Endothelial cell of umbilical vein (primary cell): Measurements from ENCODE around the gene TRAPPC3. TPM values are rescaled to one million over a fixed set of nuclear protein-coding genes. Genes with fewer than 3 reads are reported as not detected.

Experiments used
- BruUV-seq: library from RNA; stranded (reverse); fragments of 400-500 nt; replicated peaks from 2 replicates; lab custom pipeline; 2021; lab: Mats Ljungman, UMichigan
- CTCF ChIA-PET: fragments of 300-600, 350-600 bp; sonication (Branson Sonifier 250); formaldehyde crosslinking; loops from one replicate; lab custom pipeline; 2021; ENCODE audit warnings: antibody characterized with exemption, inconsistent platforms; lab: Charles Lee
- POLR2A ChIA-PET: fragments of 300-600, 350-600 bp; sonication (Branson Sonifier 250); formaldehyde crosslinking; loops from one replicate; lab custom pipeline; 2021; ENCODE audit warnings: antibody characterized with exemption, inconsistent platforms; lab: Charles Lee
- DNase-seq: peaks from one replicate; pipeline ENCODE4 v3.0.0-alpha.2; 2011; ENCODE audit warnings: low read depth, low spot score
- FAIRE-seq: peaks from 2 replicates; lab custom pipeline; 2011; peaks lifted over from hg19 to GRCh38; lab: Jason Lieb, UNC
- H2AFZ ChIP-seq: 2 replicates; pipeline ENCODE4 v1.6.0; 2012; ENCODE audit warnings: low read depth, low read length, control low read depth, inconsistent platforms
- H3K27ac ChIP-seq: 2 replicates; pipeline ENCODE4 v1.5.1; 2011; ENCODE audit warnings: low read depth, mild to moderate bottlenecking, control low read depth, low read length, moderate library complexity; ENCODE audit not compliant: insufficient read depth
- H3K27me3 ChIP-seq, 2 experiments: 2 replicates each; pipeline versions ENCODE4 v1.6.0 to v1.6.1; 2011; ENCODE audit warnings: low read length in 2 of 2, mixed read lengths in 1 of 2; ENCODE audit not compliant: control insufficient read depth in 2 of 2, insufficient read depth in 2 of 2
- H3K36me3 ChIP-seq, 2 experiments: 2 replicates in 1 of 2; 3 replicates in 1 of 2; pipeline ENCODE4 v1.5.1; 2011; ENCODE audit warnings: low read length in 2 of 2, mild to moderate bottlenecking in 1 of 2, moderate library complexity in 1 of 2; ENCODE audit not compliant: control insufficient read depth in 2 of 2, insufficient read depth in 2 of 2; ENCODE audit errors: extremely low read depth in 1 of 2
- H3K4me1 ChIP-seq: 3 replicates; pipeline ENCODE4 v1.5.1; 2011; ENCODE audit warnings: mild to moderate bottlenecking, low read length; ENCODE audit not compliant: control insufficient read depth, insufficient read depth; ENCODE audit errors: extremely low read depth
- H3K4me2 ChIP-seq: 2 replicates; pipeline ENCODE4 v1.6.1; 2011; ENCODE audit warnings: low read length, control low read depth, mixed read lengths; ENCODE audit not compliant: insufficient read depth
- H3K4me3 ChIP-seq, 3 experiments: fragments of 200-600 bp in 1 of 3; sonication (generic), shearing (Covaris generic) in 1 of 3; replicated peaks in 1 of 3; 2 replicates each; pipeline ENCODE4 v1.5.1; 2011 to 2016; ENCODE audit warnings: control low read depth in 3 of 3, low read length in 3 of 3, mild to moderate bottlenecking in 2 of 3, inconsistent platforms in 1 of 3, low read depth in 1 of 3, moderate library complexity in 1 of 3; ENCODE audit not compliant: insufficient read depth in 1 of 3
- H3K79me2 ChIP-seq: 2 replicates; pipeline ENCODE4 v1.6.0; 2012; ENCODE audit warnings: low read length, inconsistent platforms; ENCODE audit not compliant: control insufficient read depth, insufficient read depth
- H3K9ac ChIP-seq: replicated peaks from 2 replicates; pipeline ENCODE3; 2011; ENCODE audit warnings: low read length, control low read depth; ENCODE audit not compliant: insufficient read depth; ENCODE audit errors: extremely low read depth
- H3K9me1 ChIP-seq: replicated peaks from 3 replicates; pipeline ENCODE4 v1.6.0; 2011; ENCODE audit warnings: mild to moderate bottlenecking, low read length; ENCODE audit not compliant: control insufficient read depth, insufficient read depth; ENCODE audit errors: extremely low read depth
- H3K9me3 ChIP-seq: replicated peaks from 2 replicates; pipeline ENCODE4 v1.5.1; 2012; ENCODE audit warnings: low read length, inconsistent platforms; ENCODE audit not compliant: control insufficient read depth, insufficient read depth
- H4K20me1 ChIP-seq: replicated peaks from 2 replicates; pipeline ENCODE3; 2011; ENCODE audit warnings: mild to moderate bottlenecking, low read length; ENCODE audit not compliant: control insufficient read depth, insufficient read depth; ENCODE audit errors: extremely low read depth
- CTCF ChIP-seq, 2 donors: IDR thresholded peaks; 1 replicate in 1 of 2; 2 replicates in 1 of 2; pipeline ENCODE4 v1.5.1; 2011; ENCODE audit warnings: low read length in 2 of 2, mild to moderate bottlenecking in 2 of 2, moderate library complexity in 2 of 2, control low read depth in 1 of 2, inconsistent platforms in 1 of 2, low read depth in 1 of 2; ENCODE audit not compliant: insufficient read depth in 1 of 2; ENCODE audit errors: extremely low read depth in 1 of 2
- EZH2 ChIP-seq: IDR thresholded peaks from 2 replicates; pipeline ENCODE4 v1.6.1; 2012; ENCODE audit warnings: borderline replicate concordance, low read depth, mild to moderate bottlenecking, moderate library complexity, low read length, inconsistent platforms; ENCODE audit not compliant: severe bottlenecking
- FOS ChIP-seq: IDR thresholded peaks from 2 replicates; pipeline ENCODE4 v1.6.1; 2011; ENCODE audit warnings: mild to moderate bottlenecking, low read length, moderate library complexity, borderline replicate concordance; ENCODE audit not compliant: insufficient read depth
- GATA2 ChIP-seq: IDR thresholded peaks from 2 replicates; pipeline ENCODE4 v1.7.0; 2011; ENCODE audit warnings: low read depth, mild to moderate bottlenecking, moderate library complexity, mixed read lengths, low read length; ENCODE audit not compliant: insufficient read length, insufficient read depth
- JUN ChIP-seq: IDR thresholded peaks from 2 replicates; pipeline ENCODE4 v1.6.1; 2011; ENCODE audit warnings: borderline replicate concordance, low read depth; ENCODE audit not compliant: insufficient read length, insufficient read depth
- MAX ChIP-seq: IDR thresholded peaks from 2 replicates; pipeline ENCODE4 v1.6.1; 2011; ENCODE audit not compliant: insufficient read depth, insufficient read length
- MYC ChIP-seq: IDR thresholded peaks from one replicate; pipeline ENCODE4 v1.6.1; 2011; ENCODE audit warnings: mild to moderate bottlenecking, low read depth, low read length
- POLR2A ChIP-seq: IDR thresholded peaks from 2 replicates; pipeline ENCODE4 v1.6.1; 2012; ENCODE audit warnings: low read depth, mild to moderate bottlenecking, control low read depth, low read length
- POLR2AphosphoS5 ChIP-seq: IDR thresholded peaks from 2 replicates; pipeline ENCODE4 v1.6.1; 2012; ENCODE audit warnings: low read depth, mild to moderate bottlenecking, control low read depth, low read length, moderate library complexity; ENCODE audit not compliant: insufficient read depth
- dilution Hi-C: fragments of 300-500 bp; cut with MboI; formaldehyde crosslinking; loops from one replicate; pipeline ENCODE4 v1.15.0; 2019; ENCODE audit warnings: low sequenced_read_pairs; ENCODE audit not compliant: extremely low pct_ligation_motif_present
- intact Hi-C: fragments of 100-400 bp; cut with micrococcal nuclease; formaldehyde crosslinking; loops from one replicate; pipeline ENCODE4 v1.10.0; 2022
- polyA plus RNA-seq, 4 experiments: library from polyadenylated mRNA; depleted of rRNA in 3 of 4; stranded (reverse) in 3 of 4; unstranded in 1 of 4; fragments of >200 nt; gene quantifications; 2 replicates each; pipeline versions ENCODE4 v1.2.1 to v1.2.3, GENCODE V29; 2011 to 2012; ENCODE audit warnings: missing spikeins in 1 of 4
- total RNA-seq: library from RNA; stranded (reverse); gene quantifications from 2 replicates; pipeline ENCODE4 v1.2.3, GENCODE V29; 2021

Gene TRAPPC3
- total and polyA plus RNA-seq, 2 donors (not counting 3 experiments of a cell fraction or from before 2014, with no cell fraction given): 93.4 to 125 TPM

- no peaks in the 10 kb centered on the region for H3K9me3 ChIP-seq
- ChIA-PET CTCF (interaction anchor here (1.0 to 13.8 kb wide), 3 partner anchors 36 to 187 kb away, joined by 4 to 233 read pairs (median 8); no protein-coding TSS in a partner anchor), POLR2A (no interaction called here)
- H3K4me3 ChIP-seq: no peak overlapping the region
- no peaks in the 10 kb centered on the region for H4K20me1 ChIP-seq
- no TSS peak for BruUV-seq
- H3K4me2 ChIP-seq: no peak overlapping the region
- H3K4me1 ChIP-seq: no peaks in the 10 kb centered on the region
- H3K9me1 ChIP-seq: no peaks in the 10 kb centered on the region
- TF ChIP-seq JUN (no peak), GATA2 (no peak), MAX (no peak), FOS (no peak), MYC (no peak), POLR2A (no peak), CTCF (IDR thresholded peaks at IDR 0.05; ENCODE audit: extremely low read depth in 1 of 2, insufficient read depth in 1 of 2, low read depth in 1 of 2, low read length in 2 of 2) (no peak), EZH2 (no peak), POLR2AphosphoS5 (no peak)
- intact Hi-C loops: loop anchor here (1.0 kb wide), 6 partner anchors 35 to 322 kb away; partner anchors contain the start of gene TRAPPC3
- no peaks in the 10 kb centered on the region for H3K27me3 ChIP-seq
- no peak overlapping the region for H3K9ac ChIP-seq
- H3K79me2 ChIP-seq: no peaks in the 10 kb centered on the region
- DNase-seq (no peak), FAIRE-seq (no peak)
- H3K36me3 ChIP-seq: peaks cover 2 to 10% of the 10 kb centered on the region in 2 experiments
- no peak overlapping the region for H3K27ac ChIP-seq
- dilution Hi-C loops: no loop called here
- no peak overlapping the region for H2AFZ ChIP-seq
These were observed 50.5 kb downstream of the TRAPPC3 start for GRCh38 chr1:36098650-36099365.
